Measurements from ENCODE around the gene KATNAL2.

KATNAL2 gene

GRCh38 chr18:46917108-46917802 is at the start of gene KATNAL2, which contains the start of gene PIAS2:
KATNAL2 (plus strand) TSS chr18:46917602; CDS start chr18:46946873, 29,271 bp downstream.
PIAS2 (minus strand) TSS chr18:46917507; CDS start chr18:46917345, 162 bp downstream.
- DNase-seq (ENCODE audit: low read depth in 2 of 2) = peak; percentile 40 to 61

GRCh38 chr18:46868169-46868921 is 49.1 kb upstream of the KATNAL2 start:
- no peak for DNase-seq (ENCODE audit: low read depth in 2 of 2)

GRCh38 chr18:46877329-46877987 is 39.9 kb upstream of the KATNAL2 start:
- DNase-seq (ENCODE audit: low read depth in 2 of 2) = no peak

- no peak for DNase-seq (ENCODE audit: low read depth in 2 of 2)
Observed at GRCh38 chr18:46883180-46883579, 34.2 kb upstream of the KATNAL2 start.

- DNase-seq (ENCODE audit: low read depth in 2 of 2) = no peak
Observed at GRCh38 chr18:46886893-46887292, 30.5 kb upstream of the KATNAL2 start.

GRCh38 chr18:46888965-46889364 is 28.4 kb upstream of the KATNAL2 start:
- no peak for DNase-seq (ENCODE audit: low read depth in 2 of 2)

- DNase-seq (ENCODE audit: low read depth in 2 of 2) = no peak
Observed at GRCh38 chr18:46891742-46892214, 25.6 kb upstream of the KATNAL2 start.

GRCh38 chr18:46892842-46893241 is 24.6 kb upstream of the KATNAL2 start:
- no peak for DNase-seq (ENCODE audit: low read depth in 2 of 2)

GRCh38 chr18:46893360-46893759 is 24.0 kb upstream of the KATNAL2 start:
- DNase-seq (ENCODE audit: low read depth in 2 of 2) = no peak

- DNase-seq (ENCODE audit: low read depth in 2 of 2) = no peak
Observed at GRCh38 chr18:46894124-46894523, 23.3 kb upstream of the KATNAL2 start.

GRCh38 chr18:46899274-46899948 is 18.0 kb upstream of the KATNAL2 start:
- no peak for DNase-seq (ENCODE audit: low read depth in 2 of 2)

GRCh38 chr18:46903406-46903805 is 14.0 kb upstream of the KATNAL2 start:
- no peak for DNase-seq (ENCODE audit: low read depth in 2 of 2)

GRCh38 chr18:46909497-46909896 is 7.9 kb upstream of the KATNAL2 start:
- no peak for DNase-seq (ENCODE audit: low read depth in 2 of 2)

- DNase-seq (ENCODE audit: low read depth in 2 of 2) = no peak
Observed at GRCh38 chr18:46910856-46911255, 6.5 kb upstream of the KATNAL2 start.

GRCh38 chr18:46915800-46916550 is 1.4 kb upstream of the KATNAL2 start:
- no peak for DNase-seq (ENCODE audit: low read depth in 2 of 2)

- peak in 1 of 2 donors; percentile 12 for DNase-seq (ENCODE audit: low read depth in 2 of 2)
Observed at GRCh38 chr18:46916551-46917107, 773 bp upstream of the KATNAL2 start.

- no peak for DNase-seq (ENCODE audit: low read depth in 2 of 2)
Observed at GRCh38 chr18:46917803-46918600, 600 bp downstream of the KATNAL2 start.

- no peak for DNase-seq (ENCODE audit: low read depth in 2 of 2)
Observed at GRCh38 chr18:46920067-46920466, 2.7 kb downstream of the KATNAL2 start.

GRCh38 chr18:46920653-46921052 is 3.3 kb downstream of the KATNAL2 start:
- no peak for DNase-seq (ENCODE audit: low read depth in 2 of 2)

Data from stimulated activated CD8-positive, alpha-beta memory T cell treated with anti-CD3 and anti-CD28 coated beads, Interleukin-15, amount 100 ng/mL, for 4 hours (primary cell).